IPS-20b (cell line): ENCODE measurements around the gene TBC1D5.
"Not testable (repeated sequence)": the region's sequence is repeated elsewhere in the genome, so short reads cannot be mapped to it uniquely, and the experiment has no call there.

Experiments used
- H3K27ac ChIP-seq: one replicate; pipeline ENCODE4 v1.5.1; 2013; ENCODE audit warnings: low read length
- H3K27me3 ChIP-seq: 2 replicates; pipeline ENCODE4 v1.6.1; 2013; ENCODE audit warnings: mild to moderate bottlenecking, low read length, inconsistent platforms; ENCODE audit not compliant: insufficient read depth
- H3K36me3 ChIP-seq: 2 replicates; pipeline ENCODE4 v1.6.1; 2013; ENCODE audit warnings: low read depth, mild to moderate bottlenecking, inconsistent platforms, low read length, moderate library complexity; ENCODE audit not compliant: insufficient read depth
- H3K4me1 ChIP-seq: 2 replicates; pipeline ENCODE4 v1.6.1; 2013; ENCODE audit warnings: mild to moderate bottlenecking, control low read depth, inconsistent platforms, low read length, moderate library complexity; ENCODE audit not compliant: insufficient read depth
- H3K4me3 ChIP-seq: 2 replicates; pipeline ENCODE4 v1.5.1; 2013; ENCODE audit warnings: mild to moderate bottlenecking, low read length, inconsistent platforms
- H3K9ac ChIP-seq: 2 replicates; pipeline ENCODE4 v1.6.1; 2013; ENCODE audit warnings: low read depth, mild to moderate bottlenecking, inconsistent platforms, low read length, moderate library complexity
- H3K9me3 ChIP-seq: 2 replicates; pipeline ENCODE4 v1.6.1; 2013; ENCODE audit warnings: mild to moderate bottlenecking, low read depth, low read length, inconsistent platforms; ENCODE audit not compliant: insufficient read depth

Gene TBC1D5

DNA sequence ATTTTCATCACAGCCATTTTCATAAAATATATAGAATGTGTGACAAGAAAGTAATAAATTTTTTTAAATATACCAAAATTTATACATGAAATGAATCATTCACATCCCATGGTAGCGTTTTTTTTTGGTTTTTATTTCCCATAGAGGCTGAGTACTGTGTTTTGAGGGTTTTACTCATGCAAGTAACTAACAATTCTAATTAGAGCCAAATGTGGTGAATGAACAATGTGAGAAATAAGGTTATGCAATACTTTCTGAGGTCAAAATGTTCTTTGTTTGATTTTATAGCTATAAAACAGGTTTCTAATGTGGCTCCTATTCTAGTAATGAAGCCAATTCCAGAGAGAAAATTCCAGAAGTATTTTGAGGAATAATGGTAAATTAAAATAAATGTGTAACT, 386.8 kb downstream of the TBC1D5 start:
- Histone ChIP-seq H3K27me3 (no peaks in the 10 kb centered on the region), H3K36me3 (no peaks in the 10 kb centered on the region), H3K9ac (no peak overlapping the region), H3K4me1 (no peaks in the 10 kb centered on the region), H3K27ac (no peak overlapping the region), H3K9me3 (no peaks in the 10 kb centered on the region), H3K4me3 (no peak overlapping the region)

DNA sequence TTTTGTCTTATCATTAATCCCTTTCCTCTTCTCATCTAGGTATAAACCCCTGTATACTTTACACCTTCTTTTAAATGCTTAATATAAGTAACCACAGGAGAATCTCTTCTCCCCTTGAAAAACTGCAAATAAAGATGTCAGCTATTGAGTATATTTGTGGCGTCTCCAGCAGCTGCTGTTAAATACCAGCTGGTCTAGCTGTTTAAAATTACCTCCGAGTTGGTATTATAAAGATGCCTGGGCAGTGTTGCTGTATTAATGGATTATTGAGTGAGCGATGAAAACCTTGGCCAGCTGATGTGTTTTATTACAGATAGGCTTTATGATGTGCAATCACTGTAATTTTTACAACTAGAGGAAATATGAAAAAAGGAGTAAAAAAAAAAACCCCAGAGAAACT, 388.1 kb downstream of the TBC1D5 start:
- no peak overlapping the region for H3K27ac ChIP-seq
- no peaks in the 10 kb centered on the region for H3K4me1 ChIP-seq
- H3K4me3 ChIP-seq: no peak overlapping the region
- H3K36me3 ChIP-seq: no peaks in the 10 kb centered on the region
- no peaks in the 10 kb centered on the region for H3K27me3 ChIP-seq
- no peak overlapping the region for H3K9ac ChIP-seq
- H3K9me3 ChIP-seq: no peaks in the 10 kb centered on the region

DNA sequence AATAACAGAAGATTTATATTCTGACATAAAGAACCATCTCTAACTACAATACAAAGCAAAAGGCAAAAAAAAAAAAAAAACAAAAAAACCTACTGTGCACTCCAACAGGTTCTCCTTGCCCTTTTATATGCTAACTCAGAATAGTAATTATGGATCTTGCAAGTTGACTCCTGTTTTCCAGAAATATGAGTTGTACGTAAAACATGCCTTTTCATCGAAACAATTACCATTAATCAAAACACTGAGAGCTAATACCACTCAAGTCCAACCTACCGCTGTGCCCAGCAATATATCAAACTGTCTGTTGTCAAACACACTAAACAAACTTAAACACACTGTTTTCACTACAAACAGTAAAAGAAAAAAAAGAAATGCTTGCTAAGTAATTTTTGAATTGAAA, 389.8 kb downstream of the TBC1D5 start:
- Histone ChIP-seq H3K27ac (no peak overlapping the region), H3K9ac (no peak overlapping the region), H3K27me3 (no peaks in the 10 kb centered on the region), H3K4me3 (no peak overlapping the region), H3K4me1 (no peaks in the 10 kb centered on the region), H3K9me3 (no peaks in the 10 kb centered on the region), H3K36me3 (no peaks in the 10 kb centered on the region)

DNA sequence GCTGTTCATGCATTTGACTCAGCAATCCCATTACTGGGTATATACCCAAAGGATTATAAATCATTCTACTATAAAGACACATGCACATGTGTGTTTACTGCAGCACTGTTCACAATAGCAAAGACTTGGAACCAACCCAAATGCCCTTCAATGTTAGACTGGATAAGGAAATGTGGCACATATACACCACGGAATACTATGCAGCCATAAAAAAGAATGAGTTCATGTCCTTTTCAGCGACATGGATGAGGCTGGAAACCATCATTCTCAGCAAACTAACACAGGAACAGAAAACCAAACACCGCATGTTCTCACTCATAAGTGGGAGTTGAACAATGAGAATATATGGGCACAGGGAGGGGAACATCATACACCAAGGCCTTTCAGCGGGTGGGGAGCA, 391.2 kb downstream of the TBC1D5 start:
- H3K9me3 ChIP-seq, H3K4me1 ChIP-seq, H3K27ac ChIP-seq, H3K9ac ChIP-seq, H3K27me3 ChIP-seq, H3K36me3 ChIP-seq, H3K4me3 ChIP-seq: not testable (repeated sequence)

DNA sequence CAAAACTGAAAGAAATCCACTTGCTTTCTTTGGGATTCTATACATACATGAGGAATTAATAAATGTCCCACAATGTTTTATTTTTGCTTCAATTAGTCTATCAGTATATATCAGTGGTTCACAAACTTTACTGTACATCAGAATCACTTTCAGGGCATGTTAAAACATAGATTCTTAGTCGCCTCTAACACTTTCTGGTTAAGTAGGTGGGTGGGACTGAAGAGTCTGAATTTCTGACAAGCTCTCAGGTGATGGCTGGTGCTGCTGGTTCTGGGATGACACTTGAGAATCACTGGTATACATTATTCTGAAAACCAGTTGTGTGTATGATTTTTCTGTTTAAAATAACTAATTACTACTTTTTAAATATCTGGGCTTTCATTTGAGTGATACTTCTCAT, 393.3 kb downstream of the TBC1D5 start:
- no peak overlapping the region for H3K9ac ChIP-seq
- no peak overlapping the region for H3K27ac ChIP-seq
- no peaks in the 10 kb centered on the region for H3K4me1 ChIP-seq
- no peaks in the 10 kb centered on the region for H3K9me3 ChIP-seq
- no peak overlapping the region for H3K4me3 ChIP-seq
- no peaks in the 10 kb centered on the region for H3K27me3 ChIP-seq
- H3K36me3 ChIP-seq: no peaks in the 10 kb centered on the region

DNA sequence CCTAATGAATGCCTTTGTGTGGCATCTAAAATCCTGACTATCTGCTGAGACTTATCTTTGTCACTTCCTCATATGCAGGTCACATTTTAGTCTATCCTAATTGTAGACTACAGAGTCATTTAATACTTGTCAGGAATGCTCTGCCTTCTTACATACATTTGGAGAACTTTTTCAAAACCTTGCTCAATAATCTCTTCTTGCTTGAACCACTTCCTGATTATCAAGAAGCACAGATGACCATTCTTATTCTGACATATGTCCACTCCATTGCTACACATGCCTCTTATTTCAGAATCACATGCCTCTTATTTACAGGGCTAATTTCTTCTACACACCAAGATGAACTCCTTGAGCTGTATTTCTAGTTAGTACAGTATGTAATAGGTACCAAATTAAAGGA, 400.3 kb downstream of the TBC1D5 start:
- no peaks in the 10 kb centered on the region for H3K4me1 ChIP-seq
- H3K9ac ChIP-seq: no peak overlapping the region
- no peaks in the 10 kb centered on the region for H3K27me3 ChIP-seq
- H3K4me3 ChIP-seq: no peak overlapping the region
- no peak overlapping the region for H3K27ac ChIP-seq
- H3K9me3 ChIP-seq: no peaks in the 10 kb centered on the region
- H3K36me3 ChIP-seq: no peaks in the 10 kb centered on the region

DNA sequence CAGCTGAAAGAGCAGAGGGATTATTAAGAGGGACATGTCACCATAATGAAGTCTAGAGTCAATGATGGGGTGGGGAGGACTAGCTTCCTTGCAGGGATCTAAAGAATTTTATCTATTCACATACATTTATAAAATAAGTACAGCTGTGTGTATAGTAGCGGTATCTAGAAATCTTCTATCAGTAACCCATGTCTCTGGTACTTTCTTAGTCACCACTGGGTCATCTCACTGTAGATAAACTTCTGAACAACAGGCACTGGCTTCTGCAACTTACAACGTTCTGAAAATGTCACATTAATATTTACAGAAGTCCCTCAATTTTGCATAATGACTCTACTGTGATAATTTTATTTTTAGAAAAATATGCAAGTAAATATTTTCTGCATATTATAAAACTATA, 401.7 kb downstream of the TBC1D5 start:
- H3K4me3 ChIP-seq: no peak overlapping the region
- no peaks in the 10 kb centered on the region for H3K36me3 ChIP-seq
- H3K27me3 ChIP-seq: no peaks in the 10 kb centered on the region
- no peak overlapping the region for H3K9ac ChIP-seq
- H3K9me3 ChIP-seq: no peaks in the 10 kb centered on the region
- no peak overlapping the region for H3K27ac ChIP-seq
- H3K4me1 ChIP-seq: no peaks in the 10 kb centered on the region

DNA sequence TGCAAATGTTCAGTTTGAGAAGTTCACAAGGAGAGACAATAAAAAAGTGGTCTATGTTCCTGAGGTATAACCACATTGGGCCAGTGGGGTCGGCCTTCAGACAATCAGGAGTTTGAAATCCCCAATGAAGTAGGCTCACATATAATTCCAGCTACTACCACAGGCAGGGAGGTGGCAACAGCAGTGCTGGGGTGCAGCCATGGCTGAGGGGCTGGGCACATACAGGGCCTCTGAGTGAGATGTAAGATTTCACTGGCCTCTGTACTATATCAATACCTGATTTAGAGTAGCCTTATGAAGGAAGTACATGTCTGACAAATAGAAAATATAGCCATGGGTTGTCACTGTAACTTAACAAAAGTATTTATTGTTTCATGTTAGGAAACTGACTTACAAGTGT, 402.2 kb downstream of the TBC1D5 start:
- H3K9ac ChIP-seq: no peak overlapping the region
- no peak overlapping the region for H3K4me3 ChIP-seq
- no peaks in the 10 kb centered on the region for H3K36me3 ChIP-seq
- H3K4me1 ChIP-seq: no peaks in the 10 kb centered on the region
- no peaks in the 10 kb centered on the region for H3K27me3 ChIP-seq
- H3K27ac ChIP-seq: no peak overlapping the region
- H3K9me3 ChIP-seq: no peaks in the 10 kb centered on the region

DNA sequence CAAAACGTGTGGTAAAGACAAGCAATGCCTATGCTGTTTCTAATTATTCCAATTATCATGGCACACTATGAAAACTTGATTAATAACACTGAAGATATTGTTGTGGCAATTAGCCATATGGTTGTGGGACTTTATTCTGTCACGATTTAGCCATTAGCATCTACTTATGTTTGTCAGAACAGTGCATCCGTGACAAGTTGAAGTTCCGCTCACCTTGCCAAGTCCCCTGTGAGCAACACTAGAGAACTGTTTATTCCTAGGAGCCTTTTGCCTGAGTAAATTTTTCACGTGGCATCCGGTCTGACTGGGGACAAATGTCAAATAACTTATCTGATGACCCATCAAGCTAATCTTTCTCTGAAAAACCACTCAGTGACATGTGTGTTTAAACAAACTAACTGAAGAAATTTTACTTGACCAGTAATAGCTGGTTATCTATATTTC, 403.3 kb downstream of the TBC1D5 start:
- Histone ChIP-seq H3K27me3 (no peaks in the 10 kb centered on the region), H3K4me1 (peaks cover 2% of the 10 kb centered on the region; the same call in 1 of the 2 replicates), H3K9me3 (no peaks in the 10 kb centered on the region), H3K27ac (no peak overlapping the region), H3K4me3 (no peak overlapping the region), H3K36me3 (no peaks in the 10 kb centered on the region), H3K9ac (no peak overlapping the region)

DNA sequence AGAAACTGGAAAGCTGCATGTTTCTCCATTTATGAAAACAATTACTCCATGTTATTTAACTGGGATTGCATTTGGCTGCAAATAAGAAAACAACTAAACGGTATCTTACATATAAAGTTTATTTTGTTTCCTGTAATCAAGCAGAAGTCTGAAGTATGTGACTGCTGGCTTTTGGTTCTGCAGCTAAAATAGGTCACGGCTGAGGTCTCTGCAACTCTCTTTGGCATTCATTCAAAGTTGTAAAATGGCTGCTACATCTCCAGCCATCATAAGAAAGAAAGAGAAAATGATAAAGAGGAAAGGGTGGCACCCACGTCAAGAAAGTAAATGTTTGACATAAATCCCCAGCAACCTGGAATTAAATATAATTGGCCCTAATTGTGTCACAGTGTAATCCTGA, 406.1 kb downstream of the TBC1D5 start:
- Histone ChIP-seq H3K9me3 (no peaks in the 10 kb centered on the region), H3K27me3 (no peaks in the 10 kb centered on the region), H3K36me3 (no peaks in the 10 kb centered on the region), H3K4me3 (no peak overlapping the region), H3K27ac (no peak overlapping the region), H3K4me1 (peaks cover 7% of the 10 kb centered on the region; the same call in 1 of the 2 replicates), H3K9ac (no peak overlapping the region)

DNA sequence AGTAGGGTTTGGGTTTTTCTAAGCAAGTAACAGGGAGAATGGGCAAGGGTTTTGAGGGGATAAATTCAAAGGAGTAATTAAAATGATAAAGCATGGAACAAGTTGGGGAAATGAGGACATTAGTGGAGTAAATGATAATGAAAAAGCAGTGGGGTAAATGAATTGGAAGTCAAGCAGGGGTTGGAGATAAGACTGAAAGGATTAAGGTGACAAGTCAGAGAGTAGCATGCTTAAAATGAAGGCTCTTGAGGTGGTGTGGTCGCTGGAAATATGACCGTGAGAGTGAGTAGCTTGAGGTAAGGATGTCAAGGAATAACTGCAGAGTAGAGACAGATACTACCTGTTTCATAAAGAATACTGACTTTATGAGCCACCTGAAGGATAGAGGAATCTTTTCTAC, 408.5 kb downstream of the TBC1D5 start:
- H3K36me3 ChIP-seq: no peaks in the 10 kb centered on the region
- no peak overlapping the region for H3K27ac ChIP-seq
- H3K4me3 ChIP-seq: no peak overlapping the region
- H3K9ac ChIP-seq: no peak overlapping the region
- peaks cover 7% of the 10 kb centered on the region; the same call in 1 of the 2 replicates for H3K4me1 ChIP-seq
- no peaks in the 10 kb centered on the region for H3K9me3 ChIP-seq
- no peaks in the 10 kb centered on the region for H3K27me3 ChIP-seq

DNA sequence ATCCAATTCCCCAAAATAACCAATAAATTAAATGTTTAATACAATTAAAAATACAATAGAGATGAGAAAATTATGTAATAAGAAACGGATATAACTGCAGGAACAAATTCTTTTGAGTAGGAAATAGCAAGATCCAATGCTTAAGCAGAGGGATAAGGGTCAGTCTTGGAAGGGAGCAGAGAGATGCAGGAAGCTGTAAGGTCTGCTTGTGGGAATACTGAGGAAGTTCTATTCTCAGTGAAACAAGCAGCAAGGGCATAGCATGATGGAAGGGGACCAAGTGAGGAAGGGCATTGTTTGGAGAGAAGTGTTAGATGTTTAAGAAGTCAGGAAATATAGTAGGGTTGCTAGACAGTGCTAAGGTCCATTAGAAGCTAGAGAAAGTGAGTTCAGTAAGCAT, 409.0 kb downstream of the TBC1D5 start:
- no peak overlapping the region for H3K27ac ChIP-seq
- H3K9ac ChIP-seq: no peak overlapping the region
- H3K4me3 ChIP-seq: no peak overlapping the region
- peaks cover 7% of the 10 kb centered on the region; the same call in 1 of the 2 replicates for H3K4me1 ChIP-seq
- no peaks in the 10 kb centered on the region for H3K9me3 ChIP-seq
- H3K27me3 ChIP-seq: no peaks in the 10 kb centered on the region
- H3K36me3 ChIP-seq: no peaks in the 10 kb centered on the region

DNA sequence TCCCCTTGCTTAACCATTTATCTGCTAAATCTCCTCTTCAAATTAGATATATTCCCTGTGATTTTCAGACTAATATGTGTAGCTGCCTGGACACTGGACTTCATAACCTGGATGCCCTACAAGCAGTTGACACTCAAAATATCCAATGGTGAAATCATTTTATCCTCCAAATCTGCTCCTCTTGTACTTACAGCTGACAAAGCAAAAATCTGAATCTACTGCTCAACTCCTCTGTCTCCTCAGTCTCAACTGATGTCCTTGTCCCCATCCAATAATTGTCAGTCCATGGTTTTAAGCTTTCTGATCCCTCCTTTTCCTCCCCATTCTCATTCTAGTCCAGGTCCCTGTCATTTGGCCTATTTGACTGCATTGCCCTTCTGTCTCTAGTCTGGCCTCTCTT, 411.8 kb downstream of the TBC1D5 start:
- Histone ChIP-seq H3K27ac (no peak overlapping the region), H3K4me3 (no peak overlapping the region), H3K4me1 (peaks cover 7% of the 10 kb centered on the region; the same call in 1 of the 2 replicates), H3K36me3 (no peaks in the 10 kb centered on the region), H3K27me3 (no peaks in the 10 kb centered on the region), H3K9ac (no peak overlapping the region), H3K9me3 (no peaks in the 10 kb centered on the region)
